HG02759 (cell line): ENCODE measurements around the gene LRRC3.
"Not testable (repeated sequence)": the region's sequence is repeated elsewhere in the genome, so short reads cannot be mapped to it uniquely, and the experiment has no call there.

Experiments used
- ATAC-seq: cut with Tn5 transposase; IDR thresholded peaks from one replicate; pipeline ENCODE4 v1.9.1; 2021; ENCODE audit warnings: mild to moderate bottlenecking, moderate library complexity; ENCODE audit not compliant: unreplicated experiment

The LRRC3 gene

DNA sequence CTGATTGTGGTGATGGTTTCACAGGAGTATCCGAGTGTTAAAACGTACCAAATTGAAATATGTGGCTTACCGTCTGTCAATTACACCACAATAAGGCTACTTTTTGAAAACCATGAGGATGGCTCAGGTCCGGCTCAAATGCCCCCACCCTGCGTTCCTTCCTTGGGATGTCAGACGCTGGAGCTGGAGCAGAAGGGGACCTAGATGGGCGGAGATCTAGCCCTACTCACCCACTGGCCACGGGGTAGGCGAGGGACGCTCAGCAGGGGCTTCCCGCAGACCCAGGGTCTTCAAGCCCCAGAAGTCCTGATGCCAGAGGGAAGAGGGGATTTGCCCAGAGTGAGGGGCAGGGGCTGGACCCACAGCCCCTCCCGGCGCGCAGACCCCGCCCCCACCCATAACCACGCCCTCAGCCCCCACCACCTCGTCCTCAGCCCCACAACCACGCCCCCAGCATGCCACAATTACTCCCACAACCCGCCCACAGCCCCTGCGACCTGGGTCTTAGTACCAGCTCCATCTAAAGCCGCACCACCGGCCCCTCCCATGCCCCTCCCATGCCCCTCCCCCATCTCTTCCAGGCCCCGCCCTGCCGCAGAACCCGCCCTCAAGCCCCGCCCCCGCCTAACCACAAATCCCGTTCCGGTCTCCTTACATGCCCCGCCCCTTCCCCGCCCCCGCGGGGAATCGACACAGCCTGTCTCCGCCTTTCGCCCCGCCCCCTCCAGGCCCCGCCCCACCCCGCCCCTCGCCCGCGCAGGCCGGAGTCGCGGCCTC lies at the start of gene LRRC3:
Gene LRRC3 (plus strand): TSS at position 764 of the 777 bp plus-strand sequence. CDS start 1,135 bp downstream, outside the sequence.
- no peak for ATAC-seq

GRCh38 chr21:44405948-44406872 lies 49.1 kb upstream of the LRRC3 start:
- no peak for ATAC-seq

DNA sequence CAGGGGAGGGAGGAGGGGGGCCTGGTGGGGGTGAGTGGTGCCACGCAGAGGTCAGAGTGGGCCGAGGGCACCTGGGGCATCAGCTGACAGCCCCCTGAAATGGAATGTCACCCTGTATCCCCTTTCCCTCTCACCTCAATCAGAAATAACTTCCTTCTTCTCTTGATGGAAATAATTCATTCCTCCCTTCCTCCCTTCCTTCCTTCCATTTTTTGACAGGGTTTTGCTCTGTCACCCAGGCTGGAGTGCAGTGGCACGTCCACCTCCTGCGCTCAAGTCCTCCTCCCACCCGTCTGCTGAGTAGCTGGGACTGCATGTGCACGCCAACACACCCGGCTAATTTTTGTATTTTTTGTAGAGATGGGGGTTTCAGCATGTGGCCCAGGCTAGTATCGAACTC lies 48.4 kb upstream of the LRRC3 start:
- no peak for ATAC-seq

GRCh38 chr21:44407493-44407892 lies 47.8 kb upstream of the LRRC3 start:
- ATAC-seq = no peak

DNA sequence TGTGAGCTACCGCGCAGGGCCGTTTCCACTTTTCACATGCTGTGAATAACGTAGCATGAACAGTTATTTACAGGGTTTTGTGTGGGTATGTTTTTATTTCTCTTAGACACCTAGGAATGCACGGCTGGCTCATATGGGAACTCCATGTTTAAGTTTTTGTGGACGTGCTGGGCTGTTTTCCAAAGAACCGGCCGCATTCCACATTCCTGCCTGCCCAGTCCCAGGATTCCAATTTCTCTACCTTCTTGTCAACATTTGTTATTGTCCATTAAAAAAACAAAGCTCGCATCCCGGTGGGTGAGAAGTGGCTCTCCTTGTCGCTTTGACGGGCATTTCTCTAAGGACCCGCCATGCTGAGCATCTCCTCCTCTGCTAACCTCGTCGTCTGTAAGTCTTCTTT lies 47.1 kb upstream of the LRRC3 start:
- no peak for ATAC-seq

DNA sequence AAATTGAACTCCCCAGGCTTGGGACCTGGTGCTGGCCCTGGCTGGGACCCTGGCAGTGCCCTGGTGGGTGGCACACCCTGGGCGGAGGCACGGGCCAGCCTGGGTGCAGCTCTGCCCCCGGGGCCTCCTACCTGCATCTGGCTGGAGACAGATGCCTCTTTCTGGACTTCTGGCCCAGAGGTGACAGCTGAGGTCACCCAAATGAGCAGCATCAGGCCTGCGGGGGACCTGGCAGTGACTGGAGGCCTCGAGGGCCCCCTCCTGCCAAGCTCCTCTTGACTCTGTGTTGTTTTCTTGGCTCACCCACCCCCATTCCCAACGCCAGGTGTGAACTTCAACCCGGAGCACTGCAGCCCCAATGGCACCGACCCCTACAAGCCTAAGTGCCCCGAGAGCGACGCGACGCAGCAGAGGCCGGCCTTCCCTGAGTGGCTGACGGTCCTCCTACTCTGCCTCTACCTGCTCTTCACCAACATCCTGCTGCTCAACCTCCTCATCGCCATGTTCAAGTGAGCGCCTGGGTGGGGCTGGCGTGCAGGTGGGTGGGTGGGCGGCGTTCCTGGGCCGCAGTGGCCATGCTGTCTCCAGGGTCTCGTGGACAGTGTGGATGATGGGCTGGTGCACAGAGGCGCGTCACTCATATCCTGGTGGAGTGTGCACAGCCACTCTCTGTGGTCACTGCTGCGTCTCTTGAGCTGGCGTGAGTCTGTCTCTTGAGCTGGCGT lies 41.6 kb upstream of the LRRC3 start:
- ATAC-seq = no peak

GRCh38 chr21:44414291-44415072 lies 40.8 kb upstream of the LRRC3 start:
- no peak for ATAC-seq

GRCh38 chr21:44415073-44416025 lies 40.0 kb upstream of the LRRC3 start:
- no peak for ATAC-seq

- no peak for ATAC-seq
Measured at GRCh38 chr21:44416193-44416592, 39.1 kb upstream of the LRRC3 start.

- not testable (repeated sequence) for ATAC-seq
Measured at GRCh38 chr21:44417621-44418107, 37.6 kb upstream of the LRRC3 start.

- ATAC-seq = no peak
Measured at GRCh38 chr21:44418108-44418875, 37.0 kb upstream of the LRRC3 start.

- ATAC-seq = no peak
Measured at GRCh38 chr21:44418876-44419230, 36.5 kb upstream of the LRRC3 start.

DNA sequence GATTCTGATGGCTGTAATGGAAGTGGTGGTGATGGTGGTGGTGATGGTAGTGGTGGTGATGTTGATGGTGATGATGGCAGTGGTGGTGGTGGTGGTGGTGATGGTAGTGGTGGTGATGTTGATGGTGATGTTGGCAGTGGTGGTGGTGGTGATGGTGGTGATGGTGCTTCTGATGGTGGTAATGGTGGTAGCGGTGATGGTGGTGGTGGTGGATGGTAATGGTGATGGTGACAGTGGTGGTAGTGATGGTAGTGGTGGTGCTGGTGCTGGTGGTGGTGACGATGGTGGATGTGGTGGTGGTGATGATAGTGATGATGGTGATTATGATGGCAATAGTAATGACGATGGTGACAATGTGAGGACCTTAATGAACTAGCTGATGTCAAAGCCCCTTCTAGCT lies 35.6 kb upstream of the LRRC3 start:
- no peak for ATAC-seq

DNA sequence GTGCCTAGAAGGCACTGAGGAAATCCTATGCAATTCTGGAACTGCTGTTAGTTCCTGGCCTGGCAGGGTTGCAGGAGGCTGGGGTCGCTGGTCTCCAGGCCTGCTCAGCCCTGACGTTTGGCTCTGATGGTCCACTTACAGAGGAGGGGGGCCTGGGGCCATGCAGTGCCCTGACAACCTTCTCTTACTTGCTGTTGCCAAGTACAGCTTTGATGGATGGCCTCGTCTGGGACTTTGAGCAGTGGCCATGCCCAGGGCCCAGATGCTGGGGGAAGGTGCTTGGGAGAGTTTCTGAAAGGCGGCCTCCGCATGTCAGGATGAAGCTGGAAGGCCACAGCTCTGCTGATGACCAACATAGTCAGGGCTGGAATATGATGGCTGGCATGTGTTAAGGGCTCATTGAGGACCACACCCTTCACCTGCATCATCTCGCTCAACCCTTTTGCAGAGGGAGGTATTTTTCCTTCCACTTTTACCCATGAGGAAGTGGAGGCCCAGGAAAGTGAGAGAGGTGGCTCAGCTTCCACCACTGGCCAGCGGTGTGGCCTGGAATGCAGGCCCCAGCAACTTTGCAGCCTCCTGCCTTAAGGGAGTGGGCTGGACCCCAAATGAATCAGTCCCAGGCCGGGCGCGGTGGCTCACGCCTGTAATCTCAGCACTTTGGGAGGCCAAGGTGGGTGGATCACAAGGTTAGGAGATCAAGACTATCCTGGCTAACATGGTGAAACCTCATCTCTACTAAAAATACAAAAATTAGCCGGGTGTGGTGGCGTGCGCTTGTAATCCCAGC lies 34.7 kb upstream of the LRRC3 start:
- no peak for ATAC-seq

DNA sequence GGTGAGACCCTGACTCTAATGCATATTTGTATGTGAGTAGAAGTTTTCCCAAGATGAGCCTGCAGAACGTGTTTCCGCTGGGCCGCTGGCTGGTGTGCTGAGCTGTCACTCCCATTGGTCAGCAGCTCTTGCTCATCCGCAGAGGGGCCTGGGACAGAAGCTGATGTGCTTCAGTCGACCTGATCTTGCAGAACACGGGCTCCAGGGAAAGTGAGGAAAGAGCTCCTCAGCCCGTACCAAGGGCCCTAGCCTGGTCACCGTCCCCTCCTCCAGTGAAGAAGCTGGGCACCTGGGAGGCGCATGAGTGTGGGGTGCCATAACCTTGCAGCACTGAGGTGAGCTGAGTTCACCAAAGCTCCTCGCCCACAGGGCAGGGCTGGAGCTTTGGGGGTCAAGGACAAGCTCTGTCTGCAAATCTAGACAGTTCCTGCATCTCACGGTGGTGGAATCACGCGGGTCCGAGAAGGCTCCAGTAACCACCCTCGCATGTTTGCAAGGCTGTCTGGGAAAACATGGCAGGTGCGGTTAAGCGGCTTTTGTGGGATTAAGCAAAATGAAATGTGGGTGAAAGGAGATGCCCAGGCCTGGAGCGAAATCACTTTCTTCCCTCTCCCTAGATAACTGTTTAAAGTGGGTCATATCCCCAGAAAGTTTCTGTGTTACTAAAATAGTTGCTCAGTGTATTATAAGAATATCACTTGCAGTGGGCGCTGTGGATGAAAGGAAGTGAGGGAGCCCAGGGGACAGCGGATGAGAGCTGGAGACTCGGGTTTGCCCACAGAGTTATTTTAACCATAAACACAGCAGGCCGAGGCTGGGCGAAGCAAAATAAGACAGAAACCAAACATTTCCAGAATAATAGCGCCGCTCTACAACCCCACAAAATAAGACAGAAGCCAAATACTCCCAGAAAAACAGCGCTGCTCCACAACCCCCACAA lies 33.1 kb upstream of the LRRC3 start:
- ATAC-seq = no peak

GRCh38 chr21:44423312-44423821 lies 31.9 kb upstream of the LRRC3 start:
- no peak for ATAC-seq
